ENCODE measurements around the gene SULT2B1.
"Not testable (repeated sequence)": the region's sequence is repeated elsewhere in the genome, so short reads cannot be mapped to it uniquely, and the experiment has no call there.

SULT2B1 gene

DNA sequence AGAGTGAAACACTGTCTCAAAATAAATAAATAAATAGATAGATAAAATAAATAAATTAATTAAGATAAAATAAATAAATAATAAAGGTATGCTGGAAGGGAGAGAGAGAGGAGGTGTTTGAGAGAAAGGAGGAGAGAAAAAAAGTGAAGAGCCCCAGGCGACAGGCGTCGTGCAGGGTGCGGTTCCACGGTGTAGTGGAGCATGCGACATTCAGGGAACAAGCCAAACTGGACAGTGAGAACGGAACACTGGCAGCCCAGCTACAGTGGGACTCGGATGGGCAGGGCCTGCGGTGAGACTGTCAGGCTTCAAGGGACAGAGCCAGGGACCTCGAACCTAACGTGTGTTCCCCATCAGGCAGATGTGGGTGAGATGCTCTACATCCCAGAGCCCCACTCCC lies 9.4 kb downstream of the SULT2B1 start:
- ATAC-seq: no peak

DNA sequence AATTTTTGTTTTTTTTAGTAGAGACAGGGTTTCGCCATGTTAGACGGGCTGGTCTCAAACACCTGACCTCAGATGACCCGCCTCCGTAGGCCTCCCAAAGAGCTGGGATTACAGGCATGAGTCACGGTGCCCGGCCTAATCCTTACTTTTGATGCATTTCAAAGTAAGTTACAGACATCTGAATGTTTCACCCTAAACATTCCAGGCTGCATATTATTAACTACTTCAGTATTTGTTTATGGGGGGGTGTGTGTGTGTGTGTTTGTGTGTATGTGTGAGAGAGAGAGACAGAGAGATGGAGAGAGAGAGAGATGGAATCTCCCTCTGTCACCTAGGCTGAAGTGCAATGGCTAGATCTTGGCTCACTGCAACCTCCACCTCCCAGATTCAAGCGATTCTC lies 13.1 kb downstream of the SULT2B1 start:
- no peak for ATAC-seq

DNA sequence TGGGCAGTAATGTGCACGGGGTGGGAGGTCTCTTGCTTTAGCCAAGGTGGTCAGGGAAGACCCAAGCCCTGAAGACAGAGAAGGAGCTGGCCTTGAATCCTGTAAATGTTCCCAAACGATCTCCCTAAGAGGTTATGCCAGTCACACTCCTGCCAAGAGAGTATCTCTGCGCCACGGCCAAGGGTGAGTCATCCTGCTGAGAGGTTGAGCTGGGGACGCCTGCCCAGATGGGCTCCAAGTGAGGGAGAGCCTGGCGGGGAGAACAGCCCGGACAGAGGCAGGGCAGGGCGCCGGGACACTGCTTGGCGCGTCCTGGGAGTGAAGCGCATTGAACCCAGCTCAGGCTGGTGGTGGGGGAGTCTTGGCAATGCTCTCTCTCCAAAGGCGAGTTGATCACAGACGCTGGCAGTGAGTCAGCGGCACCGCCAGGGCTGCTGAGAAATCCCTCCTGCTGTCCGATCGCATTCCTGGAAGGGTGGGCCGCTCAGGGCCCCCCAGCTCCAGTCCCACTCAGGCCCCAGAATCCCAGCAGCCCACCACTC lies 16.4 kb downstream of the SULT2B1 start:
- ATAC-seq: no peak

DNA sequence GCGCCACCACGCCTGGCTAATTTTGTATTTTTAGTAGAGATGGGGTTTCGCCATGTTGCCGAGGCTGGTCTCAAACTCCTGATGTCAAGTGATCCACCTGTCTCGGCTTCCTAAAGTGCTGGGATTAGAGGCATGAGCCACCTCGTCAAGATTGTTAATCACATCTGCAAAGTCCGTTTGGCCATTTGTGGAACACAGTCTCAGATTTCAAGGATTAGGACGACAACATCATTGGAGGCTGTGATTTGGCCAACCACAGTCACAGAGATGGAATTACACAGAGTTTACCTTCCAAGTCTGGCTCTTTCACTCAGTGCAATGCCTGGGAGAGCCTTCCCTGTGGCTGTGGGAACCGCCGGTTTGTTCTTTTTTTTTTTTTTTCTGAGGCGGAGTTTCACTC lies 17.8 kb downstream of the SULT2B1 start:
- no peak for ATAC-seq

DNA sequence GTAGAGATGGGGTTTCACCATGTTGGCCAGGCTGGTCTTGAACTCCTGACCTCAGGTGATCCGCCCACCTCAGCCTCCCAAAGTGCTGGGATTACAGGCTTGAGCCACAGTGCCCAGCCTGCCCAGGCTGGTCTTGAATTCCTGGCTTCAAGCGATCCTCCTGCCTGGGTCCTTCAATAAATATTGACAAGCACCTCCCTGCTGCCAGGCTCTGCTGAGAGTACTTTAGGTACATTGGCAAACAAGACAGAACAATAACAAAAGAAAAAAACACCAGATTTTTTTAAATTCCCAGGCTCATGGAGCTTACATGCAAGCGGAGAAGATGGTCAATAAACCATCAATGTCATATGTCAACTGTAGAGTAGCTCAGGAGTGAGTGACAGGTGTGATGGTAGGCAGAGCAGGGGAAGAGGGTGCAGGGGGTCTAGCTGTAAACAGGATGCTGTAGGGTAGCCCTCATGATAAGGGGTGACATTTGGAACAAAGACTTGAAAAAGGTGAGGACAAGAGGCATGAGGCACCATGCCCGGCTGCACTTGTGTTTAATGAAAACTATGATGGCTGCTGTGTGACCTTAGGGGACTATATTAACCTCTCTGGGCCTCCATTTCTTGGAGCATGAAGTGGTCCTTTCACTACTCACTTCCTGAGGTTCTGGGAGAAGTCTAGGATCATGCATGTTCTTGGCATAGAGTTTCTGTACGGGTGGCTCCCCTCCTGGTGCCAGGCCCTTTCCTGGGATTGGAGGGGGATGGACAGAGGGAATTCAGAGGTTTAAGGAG lies 19.6 kb downstream of the SULT2B1 start:
- no peak for ATAC-seq

DNA sequence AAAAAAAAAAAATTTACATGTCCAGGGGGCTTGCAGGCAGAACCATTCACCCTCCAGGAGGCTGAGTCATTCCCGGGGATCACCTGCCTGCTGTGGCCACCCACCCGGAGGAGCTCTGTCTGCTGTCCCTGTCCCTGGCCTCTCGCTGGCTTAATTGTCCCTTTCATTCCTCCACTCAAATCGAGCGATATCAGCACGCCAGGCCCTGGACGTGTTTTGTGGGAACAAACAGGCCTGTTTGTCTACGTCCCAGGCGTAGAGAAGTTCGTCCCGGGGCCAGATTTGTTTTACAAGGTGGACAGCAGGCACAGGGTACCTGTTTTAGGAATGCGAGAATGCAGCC lies 21.2 kb downstream of the SULT2B1 start:
- ATAC-seq: no peak

DNA sequence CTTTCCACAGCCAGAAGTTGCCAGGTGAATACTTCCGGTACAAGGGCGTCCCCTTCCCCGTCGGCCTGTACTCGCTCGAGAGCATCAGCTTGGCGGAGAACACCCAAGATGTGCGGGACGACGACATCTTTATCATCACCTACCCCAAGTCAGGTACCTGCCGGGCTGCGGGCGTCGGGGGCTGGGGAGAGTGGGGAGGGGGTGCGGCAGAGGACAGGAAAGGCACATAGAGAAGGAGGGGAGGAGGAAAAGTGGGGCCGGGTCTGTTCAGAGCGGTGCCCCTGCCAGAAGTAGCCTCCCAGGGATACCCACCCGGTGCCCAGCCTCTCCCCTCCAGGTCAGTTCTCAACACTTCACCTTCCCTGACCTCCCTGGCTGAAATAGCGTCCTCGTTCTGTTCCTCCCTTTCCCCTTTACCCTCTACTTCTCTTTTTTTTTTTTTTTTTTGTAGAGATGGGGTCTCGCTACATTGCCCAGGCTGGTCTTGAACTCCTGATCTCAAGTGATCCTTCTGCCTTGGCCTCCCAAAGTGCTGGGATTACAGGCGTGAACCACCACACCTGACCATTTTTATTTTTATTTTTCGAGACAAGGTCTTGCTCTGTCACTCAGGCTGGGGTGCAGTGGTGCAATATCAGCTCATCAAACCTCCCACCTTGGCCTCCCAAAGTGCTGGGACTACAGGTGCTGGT lies 24.1 kb downstream of the SULT2B1 start:
- no peak for ATAC-seq

DNA sequence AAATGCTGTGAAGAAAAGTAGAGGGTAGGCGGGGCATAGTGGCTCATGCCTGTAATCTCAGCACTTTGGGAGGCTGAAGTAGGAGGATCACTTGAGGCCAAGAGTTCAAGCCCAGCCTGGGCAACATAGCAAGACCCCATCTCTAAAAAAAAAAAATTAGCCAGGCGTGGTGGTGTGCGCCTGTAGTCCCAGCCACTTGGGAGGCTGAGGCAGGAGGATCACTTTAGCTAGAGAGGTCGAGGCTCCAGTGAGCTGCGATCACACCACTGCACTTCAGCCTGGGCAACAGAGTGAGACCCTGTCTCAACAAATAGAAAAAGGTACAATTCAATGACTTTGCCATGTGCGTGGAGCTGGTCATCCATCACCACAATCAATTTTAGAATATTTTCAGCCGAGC lies 25.9 kb downstream of the SULT2B1 start:
- not testable (repeated sequence) for ATAC-seq

DNA sequence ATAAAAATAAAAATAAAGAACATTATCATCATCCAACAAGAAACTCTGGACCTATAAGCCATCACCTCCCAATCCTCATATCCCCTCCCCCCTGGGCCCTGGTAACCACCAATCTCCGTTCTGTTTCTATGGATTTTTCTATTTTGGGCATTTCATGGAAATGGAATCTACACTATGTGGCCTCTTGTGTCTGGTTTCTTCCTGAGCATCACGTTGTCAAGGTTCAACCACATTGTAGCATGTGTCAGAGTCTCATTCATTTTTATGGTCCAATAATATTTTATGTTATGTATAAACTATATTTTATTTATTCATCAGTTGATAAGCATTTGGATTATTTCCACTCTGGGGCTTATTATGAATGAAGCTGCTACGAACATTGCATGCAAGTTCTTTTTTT lies 26.9 kb downstream of the SULT2B1 start:
- ATAC-seq: no peak

DNA sequence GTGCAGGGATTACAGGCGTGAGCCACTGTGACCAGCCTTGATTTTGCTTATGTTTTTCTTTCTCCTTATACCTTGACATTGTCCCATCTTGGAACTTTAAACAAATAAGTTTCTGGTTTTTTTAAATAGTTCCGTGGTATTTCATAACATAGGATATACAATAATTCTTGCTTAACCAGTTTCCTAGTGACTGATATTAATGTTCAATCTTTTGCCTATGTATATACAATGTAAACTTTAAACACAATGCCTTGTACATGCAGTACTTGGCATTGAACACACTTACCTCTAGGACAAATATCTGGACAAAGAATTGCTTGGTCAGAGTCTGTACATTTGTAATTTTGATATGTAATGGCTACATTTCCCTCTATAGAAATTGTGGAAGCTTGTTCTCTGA lies 30.2 kb downstream of the SULT2B1 start:
- ATAC-seq: no peak

DNA sequence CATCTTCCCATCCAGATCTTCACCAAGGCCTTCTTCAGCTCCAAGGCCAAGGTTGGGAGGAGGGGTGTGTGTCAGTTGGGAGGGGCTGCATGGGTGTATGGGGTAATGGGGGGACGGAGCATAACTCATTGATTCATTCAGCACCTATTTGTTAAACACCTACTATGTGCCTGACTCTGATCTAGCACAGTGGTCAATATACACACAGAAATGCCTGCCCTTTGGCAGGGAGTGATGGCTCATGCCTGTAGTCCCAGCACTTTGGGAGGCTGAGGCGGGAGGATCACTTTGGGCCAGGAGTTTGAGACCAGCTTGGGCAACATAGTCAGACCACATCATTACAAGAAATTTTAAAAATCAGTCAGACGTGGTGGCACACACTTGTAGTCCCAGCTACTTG lies 35.4 kb downstream of the SULT2B1 start:
- no peak for ATAC-seq

DNA sequence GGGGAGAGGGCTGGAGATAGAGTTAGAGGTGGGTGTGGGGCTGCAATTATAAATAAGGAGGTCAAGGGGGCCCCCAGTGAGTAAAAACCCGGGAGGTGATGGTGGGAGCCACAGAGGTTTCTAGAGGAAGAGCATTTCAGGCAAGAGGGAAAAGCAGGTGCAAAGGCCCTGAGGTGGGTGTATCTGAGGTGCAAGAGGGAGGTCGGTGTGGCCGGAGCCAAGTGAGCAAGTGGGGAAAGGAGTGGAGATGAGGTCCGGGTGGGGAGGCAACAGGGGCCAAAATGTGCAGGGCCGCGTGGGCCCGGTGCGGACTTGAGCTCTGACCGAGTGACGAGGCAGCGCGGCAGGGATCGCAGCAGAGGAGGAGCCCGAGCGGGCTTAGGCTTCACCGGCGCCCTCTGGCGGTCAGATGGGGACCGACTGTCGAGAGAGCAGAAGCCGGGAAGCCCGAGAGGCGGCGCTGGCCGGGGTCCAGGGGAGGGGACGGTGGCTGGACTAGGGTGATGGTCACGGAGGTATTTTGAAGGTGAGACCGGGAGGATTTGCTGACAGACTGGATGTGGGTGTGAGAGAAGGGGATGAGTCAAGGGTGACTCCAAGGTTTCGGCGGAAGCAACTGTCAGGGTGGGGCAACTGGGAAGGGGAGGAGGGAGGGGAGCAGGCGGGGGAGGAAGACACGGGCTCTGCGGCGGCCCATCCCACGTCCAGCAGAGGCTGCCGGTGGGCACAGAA lies 36.9 kb downstream of the SULT2B1 start:
- ATAC-seq: peak; percentile 86

DNA sequence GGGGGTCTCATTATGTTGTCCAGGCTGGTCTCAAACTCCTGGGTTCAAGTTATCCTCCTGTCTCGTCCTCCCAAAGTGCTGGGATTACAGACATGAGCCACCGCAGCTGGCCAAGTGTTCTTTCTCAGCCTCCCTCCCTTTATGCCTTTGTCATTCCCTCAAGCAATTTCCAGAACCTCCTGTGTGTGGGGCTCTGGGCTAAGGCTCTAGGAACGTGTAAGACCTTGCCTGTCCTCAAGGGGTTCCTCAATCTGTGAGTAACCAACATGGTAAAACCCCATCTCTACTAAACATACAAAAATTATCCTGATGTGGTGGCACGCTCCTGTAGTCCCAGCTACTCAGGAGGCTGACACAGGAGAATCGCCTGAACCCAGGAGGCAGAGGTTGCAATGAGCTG lies 39.0 kb downstream of the SULT2B1 start:
- no peak for ATAC-seq

DNA sequence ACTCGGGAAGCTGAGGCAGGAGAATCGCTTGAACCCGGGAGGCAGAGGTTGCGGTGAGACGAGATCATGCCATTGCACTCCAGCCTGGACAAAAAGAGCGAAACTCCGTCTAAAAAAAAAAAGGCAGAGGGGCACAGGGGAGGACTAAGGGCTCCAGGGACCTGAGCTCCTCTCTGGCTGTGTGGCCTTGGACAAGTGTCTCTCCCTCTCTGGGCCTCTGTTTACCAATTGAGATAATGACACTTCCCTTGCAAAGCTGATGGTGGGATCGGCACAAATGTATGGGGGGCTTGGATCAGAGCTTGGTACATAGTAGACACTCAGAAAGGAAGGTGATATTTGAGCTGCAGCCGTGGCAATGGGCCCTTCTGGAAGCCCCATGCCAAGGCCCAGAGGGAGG lies 43.2 kb downstream of the SULT2B1 start:
- no peak for ATAC-seq

DNA sequence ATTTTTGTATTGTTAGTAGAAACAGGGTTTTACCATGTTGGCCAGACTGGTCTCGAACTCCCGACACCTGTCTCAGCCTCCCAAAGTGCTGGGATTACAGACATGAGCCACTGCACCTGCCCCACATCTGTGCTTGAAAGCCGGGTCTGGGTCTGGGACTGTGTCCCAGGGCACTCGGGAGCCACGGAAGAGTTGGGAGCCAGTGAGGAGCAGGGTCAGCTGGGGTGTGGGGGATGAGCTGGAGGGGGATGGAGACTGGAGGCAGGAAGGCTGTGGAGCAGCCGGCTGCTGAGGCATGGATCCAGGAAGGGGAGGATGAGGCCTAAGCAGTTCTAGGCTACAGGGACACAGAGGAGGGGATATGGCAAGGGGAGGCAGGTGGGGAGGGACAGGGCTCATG lies 43.9 kb downstream of the SULT2B1 start:
- no peak for ATAC-seq

DNA sequence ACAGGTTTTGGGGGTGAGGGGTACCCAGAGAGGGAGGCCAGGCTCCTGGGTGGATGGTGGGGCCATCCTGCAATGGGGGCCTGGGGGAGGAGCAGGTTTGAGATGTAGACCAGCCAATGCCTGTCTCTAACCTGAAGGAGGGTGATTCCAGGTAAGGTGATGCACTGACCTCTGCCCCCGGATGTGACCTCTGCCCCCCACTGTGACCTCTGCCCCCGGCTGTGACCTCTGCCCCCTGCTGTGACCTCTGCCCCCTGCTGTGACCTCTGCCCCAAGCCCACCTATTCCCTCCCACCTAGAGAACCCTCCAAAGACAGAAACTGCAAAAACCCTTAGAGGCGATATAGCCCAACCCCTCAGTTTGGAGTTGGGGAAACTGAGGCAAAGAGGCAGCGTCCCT lies 44.3 kb downstream of the SULT2B1 start:
- no peak for ATAC-seq

DNA sequence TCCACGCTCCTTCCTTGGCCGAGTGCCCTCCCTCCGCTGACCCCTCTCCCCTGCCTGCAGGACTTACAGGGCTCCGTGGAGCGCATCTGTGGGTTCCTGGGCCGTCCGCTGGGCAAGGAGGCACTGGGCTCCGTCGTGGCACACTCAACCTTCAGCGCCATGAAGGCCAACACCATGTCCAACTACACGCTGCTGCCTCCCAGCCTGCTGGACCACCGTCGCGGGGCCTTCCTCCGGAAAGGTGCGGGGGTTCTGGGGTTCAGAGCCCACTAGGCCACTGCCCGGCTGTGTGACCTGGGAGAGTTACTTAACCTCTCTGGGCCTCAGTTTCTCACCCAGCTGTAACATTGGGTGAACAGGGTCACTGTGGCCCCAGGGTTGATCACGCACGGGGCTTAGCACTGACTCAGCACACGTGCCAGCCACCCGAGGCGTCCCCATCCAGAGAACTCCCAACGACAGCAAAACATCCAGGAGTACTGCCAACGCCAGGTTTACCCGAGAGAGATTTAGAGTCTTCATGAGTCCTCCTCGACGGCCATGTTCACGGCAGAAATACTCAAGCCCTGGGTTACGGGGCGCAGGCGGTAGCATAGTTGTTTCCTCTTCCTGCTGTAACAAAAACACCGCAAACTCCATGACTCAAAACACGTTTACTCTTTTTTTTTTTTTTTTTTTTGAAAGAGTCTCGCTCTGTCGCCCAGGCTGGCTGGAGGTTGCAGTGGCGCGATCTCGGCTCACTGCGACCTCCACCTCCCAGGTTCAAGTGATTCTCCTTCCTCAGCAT lies 44.9 kb downstream of the SULT2B1 start:
- ATAC-seq: peak; percentile 48 to 88

DNA sequence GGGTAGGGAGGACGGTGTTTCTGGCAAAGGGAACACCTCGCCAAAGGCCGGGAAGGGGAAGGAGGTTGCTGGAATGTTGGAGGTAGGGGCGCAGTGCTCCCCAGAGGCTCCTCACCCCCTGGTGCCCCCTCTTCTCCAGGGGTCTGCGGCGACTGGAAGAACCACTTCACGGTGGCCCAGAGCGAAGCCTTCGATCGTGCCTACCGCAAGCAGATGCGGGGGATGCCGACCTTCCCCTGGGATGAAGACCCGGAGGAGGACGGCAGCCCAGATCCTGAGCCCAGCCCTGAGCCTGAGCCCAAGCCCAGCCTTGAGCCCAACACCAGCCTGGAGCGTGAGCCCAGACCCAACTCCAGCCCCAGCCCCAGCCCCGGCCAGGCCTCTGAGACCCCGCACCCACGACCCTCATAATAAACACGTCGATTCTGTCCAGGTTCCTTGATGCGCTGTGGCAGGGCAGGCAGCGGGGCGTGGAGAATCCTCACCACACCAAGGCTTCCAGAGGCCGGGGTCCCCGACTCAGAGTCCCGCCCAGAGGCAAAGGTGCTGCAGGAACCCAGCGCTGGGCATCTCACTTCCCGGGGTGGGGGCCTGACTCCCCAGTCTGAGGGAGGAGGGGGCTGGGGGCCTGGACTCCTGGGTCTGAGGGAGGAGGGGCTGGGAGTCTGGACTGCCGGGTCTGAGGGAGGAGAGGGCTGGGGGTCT lies 47.2 kb downstream of the SULT2B1 start:
- ATAC-seq: no peak

DNA sequence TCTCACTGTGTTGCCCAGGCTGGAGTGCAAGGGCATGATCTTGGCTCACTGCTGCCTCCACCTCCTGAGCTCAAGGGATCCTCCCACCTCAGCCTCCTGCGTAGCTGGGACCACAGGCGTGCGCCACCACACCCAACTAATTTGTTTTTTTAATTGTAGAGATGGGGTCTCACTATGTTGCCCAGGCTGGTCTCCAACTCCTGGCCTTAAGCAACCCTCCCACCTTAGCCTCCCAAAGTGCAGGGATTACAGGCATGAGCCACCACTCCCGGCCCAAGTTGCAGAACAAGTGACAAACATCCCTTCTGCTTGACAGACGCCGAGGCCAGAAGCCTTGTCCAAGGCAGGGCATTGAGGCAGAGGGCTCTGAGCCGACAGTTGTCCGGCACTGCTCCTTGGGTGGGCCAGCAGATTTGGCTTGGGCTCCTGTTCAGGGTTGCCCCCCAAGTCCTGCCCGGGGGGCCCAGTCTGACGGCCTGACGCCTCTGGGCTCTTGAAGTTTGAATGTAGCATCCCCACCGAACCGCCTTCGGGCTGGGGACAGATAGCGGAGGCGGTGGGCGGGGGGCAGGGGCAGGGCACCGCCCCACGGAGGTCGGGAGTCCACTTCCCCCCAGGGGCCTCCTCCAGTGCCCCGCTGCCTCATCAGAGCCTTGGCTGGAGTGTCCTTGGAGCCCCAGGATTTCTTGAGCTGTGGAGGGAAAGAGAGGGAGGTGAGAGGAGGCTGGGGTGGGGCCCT lies 48.9 kb downstream of the SULT2B1 start:
- no peak for ATAC-seq

DNA sequence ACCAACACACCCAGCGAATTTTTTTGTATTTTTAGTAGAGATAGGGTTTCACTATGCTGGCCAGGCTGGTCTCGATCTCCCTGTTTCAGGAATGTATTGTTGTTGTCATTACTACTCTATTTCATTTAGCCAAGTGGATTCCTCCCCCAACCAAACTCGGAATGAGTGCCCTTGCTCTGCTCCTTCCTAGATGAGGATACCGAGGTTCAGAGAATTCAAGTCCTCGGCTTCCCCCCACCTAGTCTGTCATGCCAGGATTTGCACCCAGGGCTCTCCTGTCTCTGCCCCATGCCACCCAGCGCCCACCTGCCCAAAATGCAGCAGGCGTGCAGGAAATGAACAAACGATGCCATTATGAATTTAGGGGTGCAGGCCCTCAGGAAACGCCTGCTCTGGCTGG lies 51.0 kb downstream of the SULT2B1 start:
- no peak for ATAC-seq

DNA sequence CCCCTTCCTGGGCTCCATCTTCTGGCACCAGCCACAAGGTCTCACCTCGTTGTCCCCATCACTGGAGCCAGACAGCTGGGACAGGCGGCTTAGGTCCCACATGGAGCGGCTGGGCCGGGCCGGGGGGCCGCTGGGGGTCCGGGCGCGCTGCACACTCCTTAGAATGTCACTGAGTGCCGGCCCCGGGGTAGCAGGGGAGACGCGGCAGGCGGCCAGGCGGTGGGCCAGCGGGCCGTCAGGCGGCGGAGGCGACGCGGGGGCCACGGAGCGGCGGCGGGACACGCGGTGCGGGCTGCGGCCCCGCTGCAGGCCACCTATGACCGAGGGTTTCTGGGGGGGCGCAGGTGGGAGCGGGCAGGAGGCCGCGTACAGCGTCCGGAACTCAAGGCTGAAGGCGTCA lies 51.5 kb downstream of the SULT2B1 start:
- no peak for ATAC-seq

DNA sequence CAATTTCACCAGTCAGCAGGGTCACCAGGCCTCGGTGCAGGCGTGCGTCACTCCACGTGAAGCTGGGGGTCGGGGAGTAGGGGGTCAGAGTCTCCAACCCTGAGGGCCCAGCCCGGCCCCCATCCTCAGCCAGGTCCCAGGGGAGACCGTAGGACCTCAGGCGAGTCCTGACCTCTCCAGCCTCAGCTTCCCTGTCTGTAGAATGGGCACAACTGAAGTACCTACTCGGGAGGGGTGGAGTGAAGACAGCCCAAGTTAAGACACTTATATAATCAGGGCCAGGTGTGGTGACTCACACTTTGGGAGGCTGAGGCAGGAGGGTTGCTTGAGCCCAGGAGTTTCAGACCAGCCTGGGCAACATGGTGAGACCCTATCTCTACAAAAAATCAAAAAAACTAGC lies 51.9 kb downstream of the SULT2B1 start:
- ATAC-seq: no peak
